T-cell (primary cell): ENCODE measurements around the gene DOCK11. TPM values are rescaled to one million over a fixed set of nuclear protein-coding genes. Genes with fewer than 3 reads are reported as not detected.

Experiments
- ATAC-seq, 4 experiments: fragments of 200-7000 bp in 3 of 4; fragments of 150-1000 bp in 1 of 4; cut with Tn5 transposase; replicated peaks in 1 of 4; 1 replicate in 3 of 4; 2 replicates in 1 of 4; pipeline ENCODE4 v1.10.0; 2021; ENCODE audit warnings: moderate library complexity in 3 of 4, mild to moderate bottlenecking in 2 of 4, moderate number of reproducible peaks in 1 of 4
- CTCF ChIA-PET, 2 donors: fragments of 300-600 bp; sonication (Branson Sonifier 250); formaldehyde crosslinking; loops; one replicate each; lab custom pipeline; 2022; ENCODE audit warnings: antibody characterized with exemption in 2 of 2; lab: Charles Lee
- POLR2A ChIA-PET, 2 donors: fragments of 300-600 bp; sonication (Branson Sonifier 250); formaldehyde crosslinking; loops; one replicate each; lab custom pipeline; 2022; ENCODE audit warnings: antibody characterized with exemption in 2 of 2; lab: Charles Lee
- DNase-seq, 35 experiments: peaks; one replicate each; pipeline versions ENCODE4 v3.0.0 to v3.0.0-alpha.2; 2013 to 2023
- H3K27ac ChIP-seq: one replicate; pipeline ENCODE4 v1.5.1; 2013; ENCODE audit warnings: low read length
- H3K27me3 ChIP-seq, 2 experiments: replicated peaks in 1 of 2; 1 replicate in 1 of 2; 2 replicates in 1 of 2; pipeline versions ENCODE4 v1.6.1 to v1.7.0; 2013; ENCODE audit warnings: low read length in 1 of 2, mixed read lengths in 1 of 2; ENCODE audit not compliant: control insufficient read depth in 2 of 2, insufficient read depth in 2 of 2; ENCODE audit errors: extremely low read depth in 1 of 2
- H3K36me3 ChIP-seq, 2 donors: 1 replicate in 1 of 2; 2 replicates in 1 of 2; pipeline versions ENCODE4 v1.6.1 to v1.7.0; 2013; ENCODE audit warnings: low read length in 1 of 2; ENCODE audit not compliant: control insufficient read depth in 2 of 2, insufficient read depth in 1 of 2; ENCODE audit errors: extremely low read depth in 1 of 2
- H3K4me1 ChIP-seq, 2 experiments: 1 replicate in 1 of 2; 2 replicates in 1 of 2; pipeline versions ENCODE4 v1.6.1 to v1.7.0; 2013; ENCODE audit warnings: low read length in 2 of 2, mixed read lengths in 1 of 2; ENCODE audit not compliant: insufficient read depth in 2 of 2, control insufficient read depth in 1 of 2; ENCODE audit errors: extremely low read depth in 1 of 2
- H3K4me3 ChIP-seq, 2 donors: 1 replicate in 1 of 2; 2 replicates in 1 of 2; pipeline versions ENCODE4 v1.5.1 to v1.7.0; 2013; ENCODE audit warnings: mild to moderate bottlenecking in 2 of 2, low read length in 1 of 2, moderate library complexity in 1 of 2; ENCODE audit not compliant: control insufficient read depth in 1 of 2; ENCODE audit errors: extremely low read depth in 1 of 2
- H3K9me3 ChIP-seq: 2 replicates; pipeline ENCODE4 v1.7.0; 2013
- H3K27ac Mint-ChIP-seq, 2 donors: one replicate each; pipeline ENCODE4 v1.8.0; 2020 to 2021; ENCODE audit warnings: mild to moderate bottlenecking in 2 of 2, mixed read lengths in 2 of 2
- H3K27me3 Mint-ChIP-seq, 2 donors: one replicate each; pipeline ENCODE4 v1.8.0; 2021 to 2022; ENCODE audit warnings: mixed read lengths in 2 of 2
- H3K36me3 Mint-ChIP-seq: one replicate; pipeline ENCODE4 v1.8.0; 2021; ENCODE audit warnings: mixed read lengths
- H3K4me1 Mint-ChIP-seq, 3 donors: one replicate each; pipeline ENCODE4 v1.8.0; 2020 to 2022; ENCODE audit warnings: mixed read lengths in 3 of 3, mild to moderate bottlenecking in 1 of 3
- H3K4me3 Mint-ChIP-seq, 3 donors: one replicate each; pipeline ENCODE4 v1.8.0; 2020 to 2022; ENCODE audit warnings: mild to moderate bottlenecking in 3 of 3, mixed read lengths in 3 of 3, moderate library complexity in 3 of 3
- H3K9me3 Mint-ChIP-seq, 3 donors: one replicate each; pipeline ENCODE4 v1.8.0; 2020 to 2022; ENCODE audit warnings: mixed read lengths in 3 of 3
- WGBS: methylation state at CpG from one replicate; pipeline ENCODE4 v1.1.5; 2013; ENCODE audit warnings: missing lambda C conversion rate; ENCODE audit not compliant: insufficient coverage; 5-methylcytosine and 5-hydroxymethylcytosine counted together
- total RNA-seq, 35 experiments: library from RNA in 6 of 35; stranded (reverse) in 6 of 35; fragments of 120-200 nt in 1 of 35; gene quantifications; one replicate each; pipeline versions ENCODE4 v1.2.1 to v1.2.4 and lab custom pipeline; 2013 to 2026

The DOCK11 gene
- total RNA-seq, 5 donors from 2014 or later (not counting 1 experiment from before 2014, with no cell fraction given), result 90.7 to 102 (median 94.5) TPM

GRCh38 chrX:118632862-118633261, 137.2 kb downstream of the DOCK11 start:
- Histone ChIP-seq H3K4me3 (no peak overlapping the region), H3K4me1 (no peaks in the 10 kb centered on the region), H3K9me3 (no peaks in the 10 kb centered on the region), H3K27ac (no peak overlapping the region), H3K27me3 (no peaks in the 10 kb centered on the region), H3K36me3 (peaks cover 0 to 60% of the 10 kb centered on the region in 2 donors)
- DNase-seq (no peak), ATAC-seq (no peak)
- no peak overlapping the region for H3K27ac Mint-ChIP-seq
- POLR2A ChIA-PET, result no interaction called here
- H3K4me1 Mint-ChIP-seq, result peaks cover 0 to 2% (median 0%) of the 10 kb centered on the region in 3 donors
- H3K4me3 Mint-ChIP-seq, result no peak overlapping the region
- CTCF ChIA-PET, result no interaction called here
- H3K9me3 Mint-ChIP-seq, result no peaks in the 10 kb centered on the region
- WGBS, result no CpG with 5 or more reads among the region's 4 CpGs
- no peaks in the 10 kb centered on the region for H3K27me3 Mint-ChIP-seq
- peaks cover 26% of the 10 kb centered on the region for H3K36me3 Mint-ChIP-seq

GRCh38 chrX:118633530-118633929, 137.9 kb downstream of the DOCK11 start:
- ATAC-seq (no peak), DNase-seq (no peak)
- H3K9me3 ChIP-seq, result no peaks in the 10 kb centered on the region
- peaks cover 0 to 60% of the 10 kb centered on the region in 2 donors for H3K36me3 ChIP-seq
- POLR2A ChIA-PET, result no interaction called here
- no peaks in the 10 kb centered on the region for H3K27me3 ChIP-seq
- H3K4me1 Mint-ChIP-seq, result peaks cover 0 to 2% (median 0%) of the 10 kb centered on the region in 3 donors
- peaks cover 31% of the 10 kb centered on the region for H3K36me3 Mint-ChIP-seq
- CTCF ChIA-PET, result no interaction called here
- no peak overlapping the region for H3K4me3 ChIP-seq
- no peaks in the 10 kb centered on the region for H3K4me1 ChIP-seq
- H3K27ac Mint-ChIP-seq, result no peak overlapping the region
- H3K27me3 Mint-ChIP-seq, result no peaks in the 10 kb centered on the region
- H3K27ac ChIP-seq, result no peak overlapping the region
- no peak overlapping the region for H3K4me3 Mint-ChIP-seq
- no peaks in the 10 kb centered on the region for H3K9me3 Mint-ChIP-seq
- WGBS, result no CpG with 5 or more reads among the region's 6 CpGs

GRCh38 chrX:118634336-118634735, 138.7 kb downstream of the DOCK11 start:
- Histone ChIP-seq H3K27me3 (no peaks in the 10 kb centered on the region), H3K4me1 (no peaks in the 10 kb centered on the region), H3K36me3 (peaks cover 0 to 58% of the 10 kb centered on the region in 2 donors), H3K27ac (no peak overlapping the region), H3K9me3 (no peaks in the 10 kb centered on the region), H3K4me3 (no peak overlapping the region)
- CTCF ChIA-PET, result interaction anchor here in 1 of 2 donors (0.5 kb wide), 1 partner anchor 32 kb away, joined by 3 read pairs; no protein-coding TSS in a partner anchor
- DNase-seq (no peak), ATAC-seq (no peak)
- Mint-ChIP-seq H3K9me3 (no peaks in the 10 kb centered on the region), H3K4me1 (peaks cover 0 to 2% (median 0%) of the 10 kb centered on the region in 3 donors), H3K4me3 (no peak overlapping the region), H3K27ac (no peak overlapping the region), H3K36me3 (peaks cover 31% of the 10 kb centered on the region), H3K27me3 (no peaks in the 10 kb centered on the region)
- no CpG with 5 or more reads among the region's 18 CpGs for WGBS
- POLR2A ChIA-PET, result no interaction called here

- POLR2A ChIA-PET, result no interaction called here
- Histone ChIP-seq H3K4me1 (no peaks in the 10 kb centered on the region), H3K9me3 (no peaks in the 10 kb centered on the region), H3K27ac (no peak overlapping the region), H3K4me3 (no peak overlapping the region), H3K36me3 (peaks cover 4 to 65% of the 10 kb centered on the region in 2 donors), H3K27me3 (no peaks in the 10 kb centered on the region)
- Mint-ChIP-seq H3K4me3 (no peak overlapping the region), H3K27me3 (no peaks in the 10 kb centered on the region), H3K9me3 (no peaks in the 10 kb centered on the region), H3K27ac (peak overlapping the region in 1 of 2 donors; percentile 11), H3K36me3 (peaks cover 25% of the 10 kb centered on the region), H3K4me1 (peaks cover 0 to 2% (median 0%) of the 10 kb centered on the region in 3 donors)
- CTCF ChIA-PET, result no interaction called here
- ATAC-seq (no peak), DNase-seq (no peak)
- no CpG with 5 or more reads among the region's 2 CpGs for WGBS
Observed at GRCh38 chrX:118637997-118638396, 142.4 kb downstream of the DOCK11 start.

- Mint-ChIP-seq H3K36me3 (peaks cover 27% of the 10 kb centered on the region), H3K27ac (peak overlapping the region in 1 of 2 donors; percentile 1), H3K4me3 (no peak overlapping the region), H3K27me3 (no peaks in the 10 kb centered on the region), H3K9me3 (no peaks in the 10 kb centered on the region), H3K4me1 (no peaks in the 10 kb centered on the region)
- ChIA-PET CTCF (interaction anchor here in 1 of 2 donors (0.6 kb wide), 1 partner anchor 200 kb away, joined by 9 read pairs; no protein-coding TSS in a partner anchor), POLR2A (interaction anchor here in 1 of 2 donors (0.6 kb wide), 1 partner anchor 42 kb away, joined by 5 read pairs; no protein-coding TSS in a partner anchor)
- ATAC-seq (no peak), DNase-seq (no peak)
- Histone ChIP-seq H3K4me1 (no peaks in the 10 kb centered on the region), H3K36me3 (peaks cover 4 to 52% of the 10 kb centered on the region in 2 donors), H3K4me3 (no peak overlapping the region), H3K27ac (no peak overlapping the region), H3K9me3 (no peaks in the 10 kb centered on the region), H3K27me3 (no peaks in the 10 kb centered on the region)
- WGBS, result 100% methylated on average over 1 of the region's 1 CpG
Observed at GRCh38 chrX:118644378-118644777, 148.8 kb downstream of the DOCK11 start.

- ChIA-PET CTCF (no interaction called here), POLR2A (no interaction called here)
- ATAC-seq, result no peak
- H3K27ac Mint-ChIP-seq, result no peak overlapping the region
- no peaks in the 10 kb centered on the region for H3K9me3 ChIP-seq
- no peaks in the 10 kb centered on the region for H3K4me1 ChIP-seq
- H3K27ac ChIP-seq, result no peak overlapping the region
- H3K27me3 ChIP-seq, result no peaks in the 10 kb centered on the region
- no CpG with 5 or more reads among the region's 3 CpGs for WGBS
- no peak for DNase-seq
- H3K4me3 Mint-ChIP-seq, result no peak overlapping the region
- H3K36me3 ChIP-seq, result peaks cover 0 to 57% of the 10 kb centered on the region in 2 donors
- H3K4me1 Mint-ChIP-seq, result no peaks in the 10 kb centered on the region
- H3K27me3 Mint-ChIP-seq, result no peaks in the 10 kb centered on the region
- no peaks in the 10 kb centered on the region for H3K9me3 Mint-ChIP-seq
- H3K4me3 ChIP-seq, result no peak overlapping the region
- H3K36me3 Mint-ChIP-seq, result peaks cover 22% of the 10 kb centered on the region
Observed at GRCh38 chrX:118652717-118653116, 157.1 kb downstream of the DOCK11 start.
